HG02623 (cell line): ENCODE results near the gene BRDT.

Source experiments
- ATAC-seq: cut with Tn5 transposase; IDR thresholded peaks from one replicate; pipeline ENCODE4 v1.9.1; 2021; ENCODE audit warnings: moderate library complexity; ENCODE audit not compliant: unreplicated experiment

Gene BRDT

GRCh38 chr1:91949356-91949699 lies at the start of gene BRDT:
Gene BRDT, plus strand, starts transcription at chr1:91949401. Its CDS starts 13,354 bp downstream, at chr1:91962755.
- no peak for ATAC-seq

GRCh38 chr1:91900562-91900961 lies 48.6 kb upstream of the BRDT start:
- no peak for ATAC-seq

- no peak for ATAC-seq
These were observed 48.0 kb upstream of the BRDT start for GRCh38 chr1:91901231-91901630.

- ATAC-seq = no peak
These were observed 36.9 kb upstream of the BRDT start for GRCh38 chr1:91912266-91912665.

GRCh38 chr1:91913018-91913417 lies 36.2 kb upstream of the BRDT start:
- no peak for ATAC-seq

- no peak for ATAC-seq
These were observed 33.2 kb upstream of the BRDT start for GRCh38 chr1:91916046-91916445.

GRCh38 chr1:91916811-91917460 lies 32.3 kb upstream of the BRDT start:
- no peak for ATAC-seq

GRCh38 chr1:91919962-91920361 lies 29.2 kb upstream of the BRDT start:
- ATAC-seq = no peak

GRCh38 chr1:91924146-91924545 lies 25.1 kb upstream of the BRDT start:
- ATAC-seq = no peak

GRCh38 chr1:91925644-91926435 lies 23.4 kb upstream of the BRDT start:
- no peak for ATAC-seq

GRCh38 chr1:91928026-91928425 lies 21.2 kb upstream of the BRDT start:
- ATAC-seq = no peak

GRCh38 chr1:91929250-91929649 lies 20.0 kb upstream of the BRDT start:
- no peak for ATAC-seq

- ATAC-seq = no peak
These were observed 11.6 kb upstream of the BRDT start for GRCh38 chr1:91937613-91938012.

- ATAC-seq = no peak
These were observed 8.7 kb upstream of the BRDT start for GRCh38 chr1:91940496-91940895.

GRCh38 chr1:91944087-91944486 lies 5.1 kb upstream of the BRDT start:
- no peak for ATAC-seq

- no peak for ATAC-seq
These were observed 1.1 kb upstream of the BRDT start for GRCh38 chr1:91948097-91948496.

GRCh38 chr1:91948501-91949355 lies 473 bp upstream of the BRDT start:
- ATAC-seq = no peak

- ATAC-seq = no peak
These were observed 3.0 kb downstream of the BRDT start for GRCh38 chr1:91952187-91952586.

GRCh38 chr1:91958926-91959325 lies 9.7 kb downstream of the BRDT start:
- no peak for ATAC-seq

- ATAC-seq = no peak
These were observed 19.1 kb downstream of the BRDT start for GRCh38 chr1:91968334-91968733.

- no peak for ATAC-seq
These were observed 30.2 kb downstream of the BRDT start for GRCh38 chr1:91979383-91979782.

GRCh38 chr1:91980663-91981062 lies 31.5 kb downstream of the BRDT start:
- no peak for ATAC-seq
